HFFc6 (cell line): ENCODE results near the gene MATN3. TPM values are rescaled to one million over a fixed set of nuclear protein-coding genes. Genes with fewer than 3 reads are reported as not detected.
"Not testable (repeated sequence)": the region's sequence is repeated elsewhere in the genome, so short reads cannot be mapped to it uniquely, and the experiment has no call there.

Source experiments
- DNase-seq: peaks from one replicate; pipeline ENCODE4 v3.0.0-alpha.2; 2018
- H3K27ac Mint-ChIP-seq: 2 replicates; pipeline ENCODE4 v1.8.0; 2020; ENCODE audit warnings: mild to moderate bottlenecking, mixed read lengths
- H3K27me3 Mint-ChIP-seq: 2 replicates; pipeline ENCODE4 v1.8.0; 2021; ENCODE audit warnings: mild to moderate bottlenecking, moderate library complexity, mixed read lengths; ENCODE audit not compliant: insufficient read depth
- H3K36me3 Mint-ChIP-seq: 2 replicates; pipeline ENCODE4 v1.8.0; 2021; ENCODE audit warnings: low read depth, mixed read lengths
- H3K4me1 Mint-ChIP-seq: 2 replicates; pipeline ENCODE4 v1.8.0; 2020; ENCODE audit warnings: low read depth, mixed read lengths
- H3K4me3 Mint-ChIP-seq: 2 replicates; pipeline ENCODE4 v1.8.0; 2020; ENCODE audit warnings: mild to moderate bottlenecking, moderate library complexity, mixed read lengths
- H3K9me3 Mint-ChIP-seq: 2 replicates; pipeline ENCODE4 v1.8.0; 2020; ENCODE audit warnings: mild to moderate bottlenecking, mixed read lengths
- total RNA-seq, 6 experiments: library from RNA; stranded (reverse); fragmentation: NEBNext Ultra II Directional; extraction: Animal tissue kit (Norgen Biotek cat#: 25700); gene quantifications; 2 replicates in 1 of 6; 3 replicates in 5 of 6; pipeline ENCODE4 v1.2.3, GENCODE V29; 2021
- TF ChIP-seq, protein P1 (sequence below): fragments of 200-600 bp; sonication (generic); IDR thresholded peaks from 2 replicates; pipeline ENCODE4 v1.5.0; 2021; ENCODE audit warnings: antibody characterized with exemption, mild to moderate bottlenecking

The MATN3 gene
- total RNA-seq, 6 experiments from 2014 or later = 0.69 to 1.5 (median 1.2) TPM

DNA sequence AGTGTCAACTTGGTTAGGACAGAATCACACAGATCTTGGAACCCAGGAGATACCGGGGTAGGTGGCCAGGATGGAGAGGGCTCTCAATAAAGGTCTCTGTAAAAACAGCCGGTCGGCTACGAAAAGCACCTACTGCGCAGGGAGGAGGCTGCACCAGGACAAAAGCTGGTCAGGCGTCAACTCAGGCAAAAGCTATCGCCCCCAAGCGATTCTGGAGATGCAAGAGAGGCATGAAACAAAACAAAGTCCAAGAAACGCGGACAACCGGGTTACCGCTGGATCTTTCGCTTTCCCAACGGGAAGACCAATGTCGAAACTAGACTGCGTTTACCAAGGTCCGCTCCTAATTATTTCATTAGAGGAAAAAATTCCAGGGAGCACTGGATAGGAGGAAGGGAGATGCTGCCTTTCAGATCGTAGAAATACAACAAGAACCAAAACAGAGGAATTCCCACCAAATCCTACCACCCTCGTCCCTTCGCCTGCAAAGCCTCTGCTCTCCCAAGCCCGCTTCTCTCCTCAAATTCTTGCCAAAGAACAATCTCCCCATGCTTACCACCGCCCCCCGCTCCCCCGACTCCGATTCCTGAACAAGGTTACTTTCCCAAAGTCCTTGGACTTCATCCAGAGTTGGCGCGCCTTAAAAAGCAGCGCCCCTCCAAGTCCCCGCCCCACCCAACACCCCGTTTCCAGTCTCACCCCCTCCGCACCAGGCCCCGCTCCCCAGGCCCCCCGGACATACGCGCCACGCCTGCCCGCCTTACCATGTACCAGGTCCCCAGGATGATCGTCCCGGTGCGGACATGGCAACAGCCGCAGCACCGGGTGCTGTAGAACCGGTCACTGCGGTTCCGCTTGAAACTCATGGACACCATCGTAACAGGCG is 38.4 kb upstream of the MATN3 start:
- no peak overlapping the region for H3K27ac Mint-ChIP-seq
- H3K36me3 Mint-ChIP-seq = peaks cover 8% of the 10 kb centered on the region; the same call in 1 of the 2 replicates
- no peak overlapping the region for H3K4me3 Mint-ChIP-seq
- H3K27me3 Mint-ChIP-seq = peaks cover 2% of the 10 kb centered on the region; the same call in 1 of the 2 replicates
- H3K9me3 Mint-ChIP-seq = no peaks in the 10 kb centered on the region
- TF ChIP-seq, protein P1, sequence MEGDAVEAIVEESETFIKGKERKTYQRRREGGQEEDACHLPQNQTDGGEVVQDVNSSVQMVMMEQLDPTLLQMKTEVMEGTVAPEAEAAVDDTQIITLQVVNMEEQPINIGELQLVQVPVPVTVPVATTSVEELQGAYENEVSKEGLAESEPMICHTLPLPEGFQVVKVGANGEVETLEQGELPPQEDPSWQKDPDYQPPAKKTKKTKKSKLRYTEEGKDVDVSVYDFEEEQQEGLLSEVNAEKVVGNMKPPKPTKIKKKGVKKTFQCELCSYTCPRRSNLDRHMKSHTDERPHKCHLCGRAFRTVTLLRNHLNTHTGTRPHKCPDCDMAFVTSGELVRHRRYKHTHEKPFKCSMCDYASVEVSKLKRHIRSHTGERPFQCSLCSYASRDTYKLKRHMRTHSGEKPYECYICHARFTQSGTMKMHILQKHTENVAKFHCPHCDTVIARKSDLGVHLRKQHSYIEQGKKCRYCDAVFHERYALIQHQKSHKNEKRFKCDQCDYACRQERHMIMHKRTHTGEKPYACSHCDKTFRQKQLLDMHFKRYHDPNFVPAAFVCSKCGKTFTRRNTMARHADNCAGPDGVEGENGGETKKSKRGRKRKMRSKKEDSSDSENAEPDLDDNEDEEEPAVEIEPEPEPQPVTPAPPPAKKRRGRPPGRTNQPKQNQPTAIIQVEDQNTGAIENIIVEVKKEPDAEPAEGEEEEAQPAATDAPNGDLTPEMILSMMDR = peak; percentile 27
- peak; percentile 71 for DNase-seq
- peaks cover 31% of the 10 kb centered on the region for H3K4me1 Mint-ChIP-seq

DNA sequence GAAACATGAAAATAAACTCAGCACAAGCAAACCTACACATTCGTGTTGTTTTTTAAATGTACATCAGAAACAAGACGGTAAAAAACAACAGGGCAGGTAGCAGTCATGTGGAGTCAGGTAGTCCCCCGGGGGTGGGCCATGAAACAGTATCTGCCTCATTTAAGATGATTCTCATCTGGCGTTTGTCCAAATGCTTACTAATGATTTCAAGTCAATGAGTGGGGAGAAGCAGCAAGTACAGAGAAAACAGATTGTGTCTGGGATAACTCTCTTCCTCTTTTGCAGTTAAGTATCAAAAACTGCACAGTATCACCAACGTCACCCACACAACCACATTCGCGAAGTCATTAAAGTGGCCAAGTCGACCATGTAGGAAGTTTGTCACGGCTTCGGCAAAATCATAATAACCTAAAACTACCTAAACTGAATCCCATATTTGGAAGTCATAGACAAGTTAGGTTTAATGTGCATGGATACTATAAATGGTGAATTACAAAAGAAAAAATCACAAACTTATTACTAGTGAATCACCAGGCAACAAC is 37.7 kb upstream of the MATN3 start:
- peaks cover 8% of the 10 kb centered on the region; the same call in 1 of the 2 replicates for H3K36me3 Mint-ChIP-seq
- no peak overlapping the region for H3K4me3 Mint-ChIP-seq
- DNase-seq = peak; percentile 51
- H3K4me1 Mint-ChIP-seq = peaks cover 37% of the 10 kb centered on the region
- H3K9me3 Mint-ChIP-seq = no peaks in the 10 kb centered on the region
- H3K27ac Mint-ChIP-seq = no peak overlapping the region
- TF ChIP-seq, protein P1 = no peak
- no peaks in the 10 kb centered on the region; the same call in 1 of the 2 replicates for H3K27me3 Mint-ChIP-seq

DNA sequence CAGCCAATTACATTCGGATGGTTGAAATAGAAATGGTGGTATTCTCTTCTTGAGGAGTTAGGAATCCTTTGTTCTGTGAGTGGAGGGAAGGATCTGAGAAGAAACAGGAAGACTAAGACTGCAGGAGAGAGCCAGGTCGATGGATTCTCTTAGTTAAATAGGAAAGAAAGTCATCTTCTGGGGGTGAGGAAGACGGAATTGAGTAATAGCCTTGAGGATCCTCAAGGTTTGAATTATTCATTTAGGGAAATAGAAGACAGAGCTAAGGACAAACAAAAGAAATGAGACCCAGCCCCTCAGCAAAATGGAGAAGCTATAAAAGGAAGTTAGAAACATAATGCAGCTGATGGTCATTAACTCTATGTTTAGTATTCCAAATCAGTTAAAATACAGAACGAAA is 37.2 kb upstream of the MATN3 start:
- Mint-ChIP-seq H3K27ac (no peak overlapping the region), H3K9me3 (no peaks in the 10 kb centered on the region), H3K4me1 (peaks cover 39% of the 10 kb centered on the region), H3K4me3 (no peak overlapping the region), H3K27me3 (no peaks in the 10 kb centered on the region), H3K36me3 (peaks cover 8% of the 10 kb centered on the region; the same call in 1 of the 2 replicates)
- DNase-seq = no peak
- TF ChIP-seq, protein P1 = no peak

DNA sequence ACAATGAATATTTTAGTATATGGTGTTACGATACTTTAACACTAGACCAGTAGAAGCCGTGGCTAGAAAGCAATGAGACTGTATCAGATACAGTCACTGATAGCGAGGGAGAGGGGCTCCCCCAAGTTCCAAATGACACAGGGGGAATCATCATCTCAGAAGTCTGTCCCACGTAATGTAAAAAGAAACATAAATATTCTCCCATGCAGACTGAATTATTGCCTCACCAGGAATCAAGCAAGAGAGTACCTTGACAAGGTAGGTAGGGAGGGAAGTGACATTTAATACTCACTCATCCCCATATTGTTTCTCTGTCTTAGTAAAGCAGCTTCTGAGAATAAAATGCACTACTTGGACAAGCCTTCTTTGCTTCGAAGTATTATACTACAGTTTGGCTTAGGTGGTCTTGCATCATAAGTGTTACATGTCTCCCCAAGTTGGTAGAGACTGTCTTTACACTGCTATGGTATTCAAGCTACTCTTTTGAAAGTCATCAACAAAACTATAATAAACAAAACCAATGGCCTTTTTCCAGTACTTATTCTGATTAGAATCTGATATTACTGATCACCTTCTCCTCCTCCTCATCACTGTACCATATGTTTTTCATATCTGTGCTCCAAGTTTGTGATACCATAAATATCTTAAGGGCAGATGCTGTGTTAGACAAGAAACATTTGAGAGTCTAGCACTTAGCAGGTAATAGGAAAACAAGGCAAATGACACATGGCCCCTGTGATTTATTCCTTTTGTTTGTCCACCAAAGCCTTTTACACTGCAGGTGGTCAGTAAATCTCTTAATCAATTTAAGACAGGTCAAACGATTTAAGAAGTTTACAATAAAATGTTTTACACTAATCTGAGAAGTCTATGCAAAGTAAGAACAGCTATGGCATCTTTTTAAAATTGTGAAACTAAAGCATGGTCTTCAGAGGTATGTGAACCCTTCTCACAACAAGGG is 36.3 kb upstream of the MATN3 start:
- no peak for DNase-seq
- Mint-ChIP-seq H3K9me3 (no peaks in the 10 kb centered on the region), H3K27ac (no peak overlapping the region), H3K4me3 (no peak overlapping the region), H3K27me3 (no peaks in the 10 kb centered on the region), H3K36me3 (peaks cover 8% of the 10 kb centered on the region; the same call in 1 of the 2 replicates), H3K4me1 (peaks cover 47% of the 10 kb centered on the region)
- TF ChIP-seq, protein P1 = no peak

DNA sequence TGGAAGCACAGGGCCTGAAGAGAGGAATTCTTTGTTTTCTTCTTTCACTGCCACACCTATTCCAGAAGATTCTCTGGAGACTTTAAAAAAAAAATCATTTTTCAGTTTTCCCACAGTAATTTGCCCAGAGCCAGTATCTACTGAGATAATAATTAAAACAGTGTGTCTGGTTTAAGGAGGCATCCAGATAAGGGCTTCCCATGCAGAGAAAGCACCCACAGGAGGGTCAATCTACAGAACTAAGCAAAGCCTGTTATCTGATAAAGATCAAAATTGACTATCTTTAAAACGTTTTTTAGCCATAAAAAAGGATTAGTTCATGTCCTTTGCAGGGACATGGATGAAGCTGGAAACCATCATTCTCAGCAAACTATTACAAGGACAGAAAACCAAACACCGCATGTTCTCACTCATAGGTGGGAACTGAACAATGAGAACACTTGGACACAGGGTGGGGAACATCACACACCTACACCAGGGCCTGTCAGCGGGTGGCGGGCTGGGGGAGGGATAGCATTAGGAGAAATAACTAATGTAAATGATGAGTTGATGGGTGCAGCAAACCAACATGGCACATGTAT is 33.3 kb upstream of the MATN3 start:
- not testable (repeated sequence) for H3K27me3 Mint-ChIP-seq, DNase-seq, H3K4me3 Mint-ChIP-seq, H3K36me3 Mint-ChIP-seq, H3K9me3 Mint-ChIP-seq, H3K27ac Mint-ChIP-seq
- H3K4me1 Mint-ChIP-seq = peaks cover 72% of the 10 kb centered on the region
